NCI-H1436 (cell line): ENCODE data around the gene MECR.
A peak's percentile ranks its signal among the peaks of the same experiment; 100 is the strongest.

Experiments
- DNase-seq: peaks from one replicate; lab custom pipeline; 2025; lab: John Stamatoyannopoulos, UW

Gene MECR

GRCh38 chr1:29201595-29202051 lies 29.1 kb downstream of the MECR start:
- DNase-seq = no peak

GRCh38 chr1:29200906-29201594 lies 29.7 kb downstream of the MECR start:
- no peak for DNase-seq

- DNase-seq = no peak
Observed at GRCh38 chr1:29197993-29198392, 32.7 kb downstream of the MECR start.

DNA sequence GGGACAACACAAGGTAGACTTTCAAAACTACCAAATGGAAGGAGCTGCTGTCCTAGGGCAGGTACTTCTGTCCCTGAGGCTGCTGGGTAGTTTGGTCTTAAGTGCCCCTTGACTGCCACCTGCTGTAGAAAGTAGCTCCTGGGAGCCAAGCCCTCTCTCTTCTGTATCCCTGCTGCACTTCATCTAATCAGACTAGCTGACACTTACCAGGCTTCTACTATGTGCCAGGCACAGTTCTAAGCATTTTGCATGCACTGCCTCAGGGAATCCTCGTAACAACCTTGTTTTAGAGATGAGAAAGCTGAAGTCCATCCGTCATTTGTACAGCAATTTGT lies 33.2 kb downstream of the MECR start:
- DNase-seq = peak; percentile 28

- no peak for DNase-seq
Observed at GRCh38 chr1:29196863-29197589, 33.7 kb downstream of the MECR start.

DNA sequence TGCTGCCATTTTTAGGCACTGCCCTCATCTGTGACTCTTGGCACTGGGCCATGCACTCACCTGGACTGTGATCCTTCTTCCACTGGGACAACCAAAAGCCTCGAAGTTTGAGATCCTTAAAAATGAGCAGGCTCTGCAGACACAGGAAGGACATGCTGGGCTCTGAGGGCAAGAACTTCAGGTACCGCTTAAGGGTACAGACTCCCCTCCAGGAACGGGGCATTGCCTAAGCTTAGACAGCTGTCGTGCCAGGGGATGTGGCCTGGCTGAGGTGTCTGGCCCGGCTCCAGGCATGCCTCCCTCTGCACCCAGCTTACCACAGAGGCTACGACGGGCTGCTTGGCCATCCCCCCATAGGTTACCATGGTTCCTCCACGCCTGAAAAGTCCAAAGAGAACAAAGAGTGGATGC lies 34.8 kb downstream of the MECR start:
- no peak for DNase-seq

DNA sequence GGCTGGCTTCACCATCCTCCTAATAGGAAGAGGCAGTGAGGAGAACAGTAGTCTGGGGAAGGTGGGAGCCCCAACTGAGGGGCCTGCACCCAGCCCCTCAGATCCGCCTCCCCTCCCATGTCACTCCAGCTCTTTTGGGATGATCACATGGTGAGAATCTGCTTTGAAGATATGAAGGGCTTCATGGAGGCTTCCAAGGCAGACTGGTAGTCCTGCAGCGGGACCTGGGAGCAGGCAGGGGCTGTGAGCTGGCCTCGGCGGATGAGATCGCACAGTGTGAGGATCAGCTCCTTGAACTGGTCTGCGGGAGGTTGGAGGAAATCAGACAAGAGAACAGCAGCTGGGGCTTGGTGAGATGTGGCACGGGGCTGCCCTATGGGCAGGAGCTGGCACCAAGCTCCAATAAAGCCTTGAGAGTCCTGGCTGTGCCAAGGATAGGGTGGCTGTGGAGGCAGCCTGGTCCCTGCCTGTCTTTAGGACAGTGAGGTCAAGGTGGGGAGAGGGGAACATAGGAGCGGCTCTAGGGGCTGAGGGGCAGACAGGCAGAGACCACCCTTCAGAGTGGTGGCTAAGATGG lies 36.8 kb downstream of the MECR start:
- no peak for DNase-seq

GRCh38 chr1:29190718-29191117 lies 40.0 kb downstream of the MECR start:
- no peak for DNase-seq

GRCh38 chr1:29186707-29187106 lies 44.0 kb downstream of the MECR start:
- DNase-seq = no peak

GRCh38 chr1:29186252-29186651 lies 44.5 kb downstream of the MECR start:
- no peak for DNase-seq

DNA sequence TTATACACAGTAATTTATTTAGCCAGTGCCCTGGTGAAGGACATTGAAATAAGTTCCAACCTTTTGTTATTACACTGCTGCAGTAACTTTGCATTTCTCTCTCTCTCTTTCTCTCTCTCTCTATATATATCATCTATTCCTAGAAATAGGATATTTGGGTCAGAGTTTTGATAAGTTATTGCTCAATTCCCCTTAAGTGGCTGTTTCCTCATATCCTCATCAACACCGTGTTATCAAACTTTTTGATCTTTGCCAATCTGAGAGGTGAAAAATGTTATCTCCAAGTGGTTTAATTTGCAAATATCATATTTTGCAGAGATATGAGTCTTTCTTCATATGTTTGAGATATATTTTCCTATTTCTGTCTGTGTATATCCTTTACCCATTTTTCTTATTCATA lies 47.4 kb downstream of the MECR start:
- DNase-seq = no peak

DNA sequence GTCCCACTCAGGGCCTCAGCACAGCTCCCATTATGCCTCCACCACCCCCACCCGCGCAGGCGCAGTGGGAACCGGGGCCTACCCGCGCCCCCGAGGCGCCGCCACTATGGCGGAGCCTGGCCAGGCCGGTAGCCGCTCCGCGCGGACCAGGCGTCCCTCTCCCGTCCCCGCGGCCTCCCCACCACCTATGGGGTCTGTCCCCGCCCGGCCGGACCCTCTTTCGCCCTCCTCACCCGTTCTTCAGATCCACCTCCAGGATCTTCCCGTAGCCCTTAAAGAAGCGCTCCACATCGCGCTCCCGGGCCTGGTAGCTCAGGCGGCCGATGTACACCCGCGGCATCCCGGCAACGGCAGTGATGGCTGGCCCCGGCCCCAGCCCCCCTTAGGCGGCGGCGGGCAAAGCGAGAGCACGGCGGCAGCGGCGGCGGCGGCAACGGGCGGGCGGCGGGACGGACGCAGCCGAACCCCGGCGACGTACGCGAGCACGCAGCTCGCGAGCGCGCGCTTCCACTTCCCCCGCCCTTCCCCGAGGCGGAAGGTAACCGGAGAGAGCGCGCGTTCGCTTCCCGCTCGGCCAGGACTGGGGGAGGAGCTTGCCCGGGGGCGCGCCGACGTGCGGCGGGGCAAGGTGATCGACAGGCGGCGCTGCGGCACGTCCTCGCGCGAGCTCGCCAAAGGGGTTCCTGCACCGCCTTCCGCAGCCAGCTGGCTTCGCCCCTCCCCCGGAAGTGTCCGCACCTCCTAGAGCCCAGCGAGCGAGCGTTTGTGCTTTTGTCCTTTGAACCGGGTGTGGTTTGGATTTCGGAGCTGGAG lies 49.1 kb downstream of the MECR start, which contains the start of gene SRSF4:
Gene SRSF4, minus strand, starts transcription at position 488 of the 813 bp plus-strand sequence. Its CDS starts 148 bp downstream, at position 340.
- DNase-seq = peak; percentile 98

DNA sequence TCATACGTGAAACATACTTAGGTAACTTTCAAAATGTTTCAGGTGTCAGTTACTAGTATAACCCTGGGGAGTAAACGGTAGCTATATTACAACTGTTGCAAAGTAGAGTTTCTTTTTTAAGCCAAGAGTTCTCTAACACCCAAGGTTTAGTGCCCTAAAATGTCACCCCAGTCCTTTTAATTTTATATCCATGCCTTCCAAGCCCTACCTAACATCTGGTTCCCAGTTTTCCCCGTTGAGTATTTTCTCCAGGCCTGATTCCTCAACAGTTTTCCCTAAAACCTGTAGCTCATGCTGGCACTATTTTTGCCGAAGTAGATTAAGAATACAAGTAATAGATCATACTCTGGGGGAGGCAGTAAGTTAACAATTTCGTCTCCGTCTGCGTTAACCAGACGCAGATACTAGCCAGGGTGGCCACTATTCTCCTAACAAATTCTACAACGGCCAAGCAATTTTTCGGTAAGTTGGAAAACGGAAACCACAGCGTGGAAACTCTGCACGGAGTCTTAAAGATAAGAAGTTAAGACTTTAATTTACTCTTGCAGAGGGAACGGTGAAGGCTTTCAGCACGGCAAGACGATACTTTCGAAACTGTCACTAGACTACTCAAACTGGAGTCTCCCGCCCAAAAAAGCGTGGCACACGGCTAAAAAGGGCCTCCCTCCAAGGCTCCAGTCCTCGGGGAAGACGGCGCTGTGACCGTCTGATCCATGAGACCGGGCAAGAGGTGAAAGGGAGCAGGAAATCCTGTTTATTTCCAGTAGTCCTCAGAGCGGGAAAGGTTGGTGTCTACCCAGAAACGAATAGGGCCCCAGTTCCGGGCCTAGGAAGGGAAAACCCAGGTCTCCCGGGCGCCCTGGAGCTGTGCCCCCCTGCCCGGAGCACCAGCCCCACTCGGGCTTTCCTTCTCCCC lies 50.0 kb downstream of the MECR start:
- no peak for DNase-seq

GRCh38 chr1:29179641-29180184 lies 51.0 kb downstream of the MECR start:
- DNase-seq = no peak

GRCh38 chr1:29177022-29177705 lies 53.6 kb downstream of the MECR start:
- DNase-seq = no peak

DNA sequence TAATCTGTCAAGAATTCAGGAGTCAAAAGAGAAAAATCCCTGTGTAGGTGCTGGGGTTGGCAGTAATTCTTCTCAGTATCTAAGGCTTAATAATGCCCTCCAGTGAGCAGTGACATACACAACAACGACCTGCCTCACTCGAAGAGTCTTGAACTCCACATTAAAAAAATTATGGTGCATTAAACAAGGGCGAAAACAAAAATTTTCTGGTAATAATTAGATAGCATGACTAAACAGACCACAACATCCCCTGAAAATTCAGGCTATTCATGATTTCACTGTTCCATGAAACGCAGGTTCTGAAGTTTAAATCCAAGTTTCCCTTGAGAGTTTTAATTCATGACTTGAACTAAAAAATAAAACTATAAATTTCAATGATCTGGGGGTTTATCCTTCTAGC lies 54.2 kb downstream of the MECR start:
- no peak for DNase-seq

GRCh38 chr1:29172415-29172939 lies 58.3 kb downstream of the MECR start:
- no peak for DNase-seq

DNA sequence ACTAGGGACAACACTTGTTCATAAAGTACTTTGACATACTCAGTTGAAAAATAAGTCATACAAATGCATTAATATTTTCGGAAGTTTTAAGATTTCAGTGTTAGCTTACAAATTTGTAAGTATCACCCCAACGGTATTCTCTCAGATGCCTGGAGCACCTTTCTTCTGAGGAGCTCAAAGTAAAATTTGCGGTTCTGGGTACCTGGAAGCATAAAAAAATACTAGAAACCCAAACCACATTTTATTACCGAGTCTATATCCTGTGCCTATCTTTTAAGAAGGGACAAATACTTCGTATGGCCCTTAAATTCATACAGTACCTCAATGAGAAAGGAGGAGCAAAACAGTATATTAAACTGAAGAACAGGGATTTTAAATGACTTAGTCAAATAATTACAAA lies 59.2 kb downstream of the MECR start:
- DNase-seq = no peak

GRCh38 chr1:29171089-29171488 lies 59.6 kb downstream of the MECR start:
- DNase-seq = no peak

GRCh38 chr1:29169976-29170375 lies 60.8 kb downstream of the MECR start:
- no peak for DNase-seq
